Ascending aorta (tissue), 2 donors: ENCODE measurements around the gene DACH1. TPM values are rescaled to one million over a fixed set of nuclear protein-coding genes. Genes with fewer than 3 reads are reported as not detected.
"Not testable (repeated sequence)": the region's sequence is repeated elsewhere in the genome, so short reads cannot be mapped to it uniquely, and the experiment has no call there.

Experiments used
- DNase-seq, 2 donors: peaks; one replicate each; pipeline ENCODE4 v3.0.0-alpha.2; 2019; ENCODE audit warnings: low spot score in 2 of 2
- H3K27ac ChIP-seq, 2 donors: fragments of 200-600 bp; sonication (generic); one replicate each; pipeline ENCODE4 v1.5.1; 2016 to 2017; ENCODE audit warnings: mild to moderate bottlenecking in 1 of 2
- H3K27me3 ChIP-seq: fragments of 200-600 bp; sonication (generic); one replicate; pipeline ENCODE4 v1.5.1; 2017
- H3K36me3 ChIP-seq, 2 donors: fragments of 200-600 bp; sonication (generic); one replicate each; pipeline ENCODE4 v1.5.1; 2016
- H3K4me1 ChIP-seq, 2 donors: fragments of 200-600 bp; sonication (generic); one replicate each; pipeline ENCODE4 v1.5.1; 2016 to 2017; ENCODE audit warnings: mild to moderate bottlenecking in 1 of 2
- H3K4me3 ChIP-seq, 2 donors: fragments of 200-600 bp; sonication (generic); one replicate each; pipeline ENCODE4 v1.5.1; 2016 to 2017; ENCODE audit warnings: mild to moderate bottlenecking in 1 of 2
- H3K9me3 ChIP-seq, 2 donors: fragments of 200-600 bp; sonication (generic); one replicate each; pipeline ENCODE4 v1.5.1; 2016
- CTCF ChIP-seq, 3 experiments: fragments of 200-600 bp in 2 of 3; fragments of 450-650 bp in 1 of 3; sonication (generic) in 2 of 3; IDR thresholded peaks; one replicate each; pipeline ENCODE4 v1.5.1; 2016 to 2019; ENCODE audit warnings: antibody characterized with exemption in 3 of 3, mild to moderate bottlenecking in 1 of 3, moderate library complexity in 1 of 3
- intact Hi-C: fragments of 100-400 bp; cut with DNase I; formaldehyde crosslinking; loops from one replicate; pipeline ENCODE4 v1.15.1; 2023
- total RNA-seq: library from RNA; depleted of rRNA; stranded (reverse); fragments of >200 nt; gene quantifications from one replicate; pipeline ENCODE4 v1.1.0, GENCODE V29; 2016

The DACH1 gene
- total RNA-seq, 1 donor from 2014 or later = not detected

GRCh38 chr13:71786875-71787274 is 80.1 kb downstream of the DACH1 start:
- Histone ChIP-seq H3K27ac (no peak overlapping the region), H3K4me1 (no peaks in the 10 kb centered on the region), H3K9me3 (no peaks in the 10 kb centered on the region), H3K36me3 (no peaks in the 10 kb centered on the region), H3K4me3 (no peak overlapping the region), H3K27me3 (no peaks in the 10 kb centered on the region)
- no peak for TF ChIP-seq CTCF (IDR thresholded peaks at IDR 0.05)
- intact Hi-C loops = no loop called here
- no peak for DNase-seq

GRCh38 chr13:71785361-71785760 is 81.6 kb downstream of the DACH1 start:
- H3K9me3 ChIP-seq = no peaks in the 10 kb centered on the region
- intact Hi-C loops = no loop called here

GRCh38 chr13:71780546-71780945 is 86.5 kb downstream of the DACH1 start:
- intact Hi-C loops = no loop called here
- Histone ChIP-seq H3K9me3 (no peaks in the 10 kb centered on the region), H3K4me3 (no peak overlapping the region), H3K4me1 (no peaks in the 10 kb centered on the region), H3K27ac (no peak overlapping the region), H3K36me3 (no peaks in the 10 kb centered on the region), H3K27me3 (no peaks in the 10 kb centered on the region)
- no peak for DNase-seq
- TF ChIP-seq CTCF (IDR thresholded peaks at IDR 0.05) = no peak

More at GRCh38 chr13:71785361-71785760, 81.6 kb downstream of the DACH1 start:
- Histone ChIP-seq H3K36me3 (no peaks in the 10 kb centered on the region), H3K27ac (no peak overlapping the region), H3K4me3 (no peak overlapping the region), H3K4me1 (no peaks in the 10 kb centered on the region), H3K27me3 (no peaks in the 10 kb centered on the region)
- DNase-seq = no peak
- no peak for TF ChIP-seq CTCF (IDR thresholded peaks at IDR 0.05)

- DNase-seq, H3K4me1 ChIP-seq, intact Hi-C loops, H3K9me3 ChIP-seq, H3K27ac ChIP-seq, H3K36me3 ChIP-seq, H3K4me3 ChIP-seq, H3K27me3 ChIP-seq: not testable (repeated sequence)
These were observed 88.0 kb downstream of the DACH1 start for GRCh38 chr13:71778998-71779397.

- no peak for TF ChIP-seq CTCF (IDR thresholded peaks at IDR 0.05)
- no peaks in the 10 kb centered on the region for H3K9me3 ChIP-seq
- intact Hi-C loops = no loop called here
- H3K27me3 ChIP-seq = no peaks in the 10 kb centered on the region
- no peak overlapping the region for H3K4me3 ChIP-seq
- no peak overlapping the region for H3K27ac ChIP-seq
- H3K36me3 ChIP-seq = no peaks in the 10 kb centered on the region
- no peaks in the 10 kb centered on the region for H3K4me1 ChIP-seq
- DNase-seq = no peak
These were observed 91.0 kb downstream of the DACH1 start for GRCh38 chr13:71775966-71776365.

- no peaks in the 10 kb centered on the region for H3K4me1 ChIP-seq
- H3K27me3 ChIP-seq = no peaks in the 10 kb centered on the region
- no peak for DNase-seq
- no peak overlapping the region for H3K4me3 ChIP-seq
- no peak for TF ChIP-seq CTCF (IDR thresholded peaks at IDR 0.05)
- H3K36me3 ChIP-seq = no peaks in the 10 kb centered on the region
- intact Hi-C loops = no loop called here
- H3K9me3 ChIP-seq = no peaks in the 10 kb centered on the region
- no peak overlapping the region for H3K27ac ChIP-seq
These were observed 92.1 kb downstream of the DACH1 start for GRCh38 chr13:71774863-71775262.
